ENCODE results near the gene GBA3.

DNA sequence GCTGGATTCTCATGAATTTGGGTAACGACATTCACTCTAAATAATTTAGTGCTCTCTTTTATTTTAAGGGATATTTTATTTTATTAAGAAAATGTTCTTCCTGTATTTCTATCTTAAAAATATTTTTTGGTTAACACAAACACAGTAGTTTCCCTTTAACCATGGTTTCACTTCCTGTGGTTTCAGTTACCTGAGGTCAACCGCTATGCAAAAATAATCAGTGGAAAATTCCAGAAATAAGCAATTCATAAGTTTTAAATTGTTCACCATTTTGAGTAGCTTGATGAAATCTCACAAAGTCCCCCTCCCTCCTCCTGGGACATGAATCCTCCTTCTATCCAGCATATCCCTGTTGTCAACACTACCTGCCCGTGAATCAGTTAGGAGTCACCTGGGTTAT, 71.4 kb downstream of the GBA3 start:
- TF ChIP-seq, protein P1, sequence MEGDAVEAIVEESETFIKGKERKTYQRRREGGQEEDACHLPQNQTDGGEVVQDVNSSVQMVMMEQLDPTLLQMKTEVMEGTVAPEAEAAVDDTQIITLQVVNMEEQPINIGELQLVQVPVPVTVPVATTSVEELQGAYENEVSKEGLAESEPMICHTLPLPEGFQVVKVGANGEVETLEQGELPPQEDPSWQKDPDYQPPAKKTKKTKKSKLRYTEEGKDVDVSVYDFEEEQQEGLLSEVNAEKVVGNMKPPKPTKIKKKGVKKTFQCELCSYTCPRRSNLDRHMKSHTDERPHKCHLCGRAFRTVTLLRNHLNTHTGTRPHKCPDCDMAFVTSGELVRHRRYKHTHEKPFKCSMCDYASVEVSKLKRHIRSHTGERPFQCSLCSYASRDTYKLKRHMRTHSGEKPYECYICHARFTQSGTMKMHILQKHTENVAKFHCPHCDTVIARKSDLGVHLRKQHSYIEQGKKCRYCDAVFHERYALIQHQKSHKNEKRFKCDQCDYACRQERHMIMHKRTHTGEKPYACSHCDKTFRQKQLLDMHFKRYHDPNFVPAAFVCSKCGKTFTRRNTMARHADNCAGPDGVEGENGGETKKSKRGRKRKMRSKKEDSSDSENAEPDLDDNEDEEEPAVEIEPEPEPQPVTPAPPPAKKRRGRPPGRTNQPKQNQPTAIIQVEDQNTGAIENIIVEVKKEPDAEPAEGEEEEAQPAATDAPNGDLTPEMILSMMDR (IDR thresholded peaks at IDR 0.05) = no peak
- no peak for TF ChIP-seq POLR2A (IDR thresholded peaks at IDR 0.05)
